DMS153 treated with DMSO at 0.1 percent for 48 hours (cell line): ENCODE results near the gene AQR.
"Not testable (repeated sequence)": the region's sequence is repeated elsewhere in the genome, so short reads cannot be mapped to it uniquely, and the experiment has no call there.

Source experiments
- DNase-seq: peaks from one replicate; lab custom pipeline; 2025; ENCODE audit not compliant: unreplicated experiment; lab: John Stamatoyannopoulos, UW

The AQR gene

GRCh38 chr15:34969340-34970097, at the start of gene AQR:
AQR (minus strand) TSS chr15:34969742; CDS start chr15:34969613, 129 bp downstream.
- peak; percentile 37 for DNase-seq

GRCh38 chr15:35014241-35014640, 44.7 kb upstream of the AQR start:
- DNase-seq, result no peak

DNA sequence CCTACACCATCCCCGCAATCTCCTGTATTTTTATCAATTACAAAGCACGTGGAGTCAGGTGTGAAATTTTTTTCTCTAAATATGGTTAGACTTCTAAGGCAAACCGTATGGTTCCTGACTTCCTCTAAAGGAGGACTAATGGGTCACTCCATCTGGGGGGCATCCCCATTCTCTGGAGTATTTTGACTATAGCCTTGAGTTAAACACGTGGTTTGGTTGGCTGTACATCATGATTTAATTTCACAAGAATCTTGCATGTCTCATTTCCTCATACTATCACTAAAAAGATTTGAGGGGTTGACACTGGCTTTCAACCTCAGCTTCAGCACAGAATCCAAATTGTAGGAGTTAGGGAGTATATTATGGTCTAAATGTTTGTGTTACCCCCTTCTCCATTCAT, 43.8 kb upstream of the AQR start:
- DNase-seq, result no peak

GRCh38 chr15:35007397-35007796, 37.9 kb upstream of the AQR start:
- DNase-seq, result no peak

- DNase-seq, result no peak
These were observed 36.4 kb upstream of the AQR start for GRCh38 chr15:35005933-35006332.

DNA sequence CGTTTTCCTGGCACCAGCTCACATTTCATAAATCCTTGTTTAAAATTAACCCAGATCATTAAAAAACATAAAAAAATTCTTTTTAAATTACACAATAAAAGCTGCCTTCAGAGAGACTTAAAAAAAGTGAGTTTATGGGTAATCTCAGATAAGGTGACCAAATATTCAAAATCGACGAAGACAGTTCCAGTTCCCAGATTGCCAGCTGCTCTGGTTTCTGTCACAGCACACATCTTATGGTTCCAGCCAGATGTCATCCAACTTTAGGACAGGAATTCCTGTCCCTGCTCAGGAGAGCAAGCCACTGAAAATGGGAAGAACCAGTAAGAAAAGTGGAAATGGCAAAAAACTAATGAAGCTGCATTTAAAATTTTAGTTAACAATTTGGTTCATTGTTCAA, 34.4 kb upstream of the AQR start:
- no peak for DNase-seq

GRCh38 chr15:35000511-35000910, 31.0 kb upstream of the AQR start:
- no peak for DNase-seq

GRCh38 chr15:34999906-35000305, 30.4 kb upstream of the AQR start:
- no peak for DNase-seq

GRCh38 chr15:34994925-34995324, 25.4 kb upstream of the AQR start:
- no peak for DNase-seq

GRCh38 chr15:34993877-34994276, 24.3 kb upstream of the AQR start:
- DNase-seq, result no peak

GRCh38 chr15:34993412-34993811, 23.9 kb upstream of the AQR start:
- no peak for DNase-seq

- DNase-seq, result no peak
These were observed 18.7 kb upstream of the AQR start, which contains the start of gene ZNF770 for GRCh38 chr15:34988027-34988902. ZNF770 (minus strand) TSS chr15:34988287; CDS start chr15:34983434, 4,853 bp downstream.

GRCh38 chr15:34987609-34988026, 18.1 kb upstream of the AQR start:
- no peak for DNase-seq

GRCh38 chr15:34986771-34987480, 17.4 kb upstream of the AQR start:
- no peak for DNase-seq

GRCh38 chr15:34986326-34986725, 16.8 kb upstream of the AQR start:
- no peak for DNase-seq

DNA sequence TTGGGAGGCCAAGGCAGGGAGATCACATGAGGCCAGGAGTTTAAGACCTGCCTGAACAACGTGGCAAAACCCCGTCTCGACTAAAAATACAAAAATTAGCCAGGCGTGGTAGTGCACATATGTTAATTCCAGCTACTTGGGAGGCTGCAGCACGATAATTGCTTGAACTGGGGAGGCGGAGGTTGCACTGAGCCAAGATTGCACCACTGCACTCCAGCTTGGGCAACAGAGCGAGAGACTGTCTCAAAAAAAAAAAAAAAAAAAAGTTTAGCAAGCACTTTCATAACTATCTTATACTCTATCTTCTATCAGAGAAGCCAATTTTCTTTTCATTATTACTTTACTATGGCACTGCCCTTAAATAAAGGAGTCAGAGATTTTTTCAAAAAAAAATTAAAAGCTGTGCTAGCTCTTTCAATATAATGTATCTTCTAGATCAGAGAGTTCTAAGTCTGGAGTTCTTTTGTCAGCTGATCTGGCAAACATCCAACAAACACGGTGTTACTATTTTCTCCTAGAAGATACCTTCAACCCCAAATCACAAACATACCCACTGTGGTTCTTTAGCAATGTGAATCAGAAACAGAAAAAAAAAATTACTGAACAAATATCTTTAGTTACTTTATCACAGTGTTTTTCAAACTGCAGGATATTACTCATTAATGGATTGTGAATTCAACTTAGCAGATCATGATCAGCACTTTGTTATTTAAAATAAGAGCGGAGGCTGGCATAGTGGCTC, 15.5 kb upstream of the AQR start:
- DNase-seq, result no peak

DNA sequence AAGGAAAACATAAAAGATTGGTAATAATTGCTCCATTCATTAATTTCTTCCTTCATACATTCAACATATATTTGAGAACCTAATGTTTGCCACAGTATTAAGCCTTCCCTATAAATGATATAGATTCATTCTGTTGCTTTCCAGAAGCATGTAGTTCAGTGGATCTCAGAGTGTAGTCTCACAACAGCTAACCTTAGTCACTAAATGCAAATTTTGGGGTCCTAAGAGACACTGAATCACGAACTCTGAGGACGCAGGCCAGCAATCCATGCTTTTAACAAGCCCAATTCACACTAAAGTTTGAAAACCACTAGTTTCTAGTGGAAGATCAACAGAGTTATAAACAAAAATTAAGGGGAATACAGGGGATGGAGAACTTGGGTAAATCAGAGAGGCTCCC, 7.2 kb upstream of the AQR start:
- DNase-seq, result no peak

DNA sequence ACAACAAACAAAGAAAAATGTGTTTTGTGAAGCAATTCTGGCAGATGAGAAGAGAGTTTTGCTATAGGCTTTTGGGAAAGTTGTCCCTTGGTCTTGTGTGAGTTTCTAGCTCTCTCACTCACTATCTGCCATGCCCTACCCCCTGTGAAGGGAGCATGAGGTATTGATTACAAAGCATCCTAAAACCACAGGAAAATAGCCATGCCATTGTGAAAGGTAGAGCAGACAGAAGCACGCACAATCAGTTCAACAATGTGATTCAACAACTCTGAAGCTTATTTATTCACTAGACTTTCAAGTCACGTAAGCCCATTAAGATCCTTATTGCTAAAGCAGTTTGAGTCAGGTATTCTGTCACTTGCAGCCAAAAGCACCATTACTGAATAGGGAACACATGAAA, 6.5 kb upstream of the AQR start:
- DNase-seq, result no peak

GRCh38 chr15:34973512-34973911, 4.0 kb upstream of the AQR start:
- DNase-seq, result no peak

- not testable (repeated sequence) for DNase-seq
These were observed 629 bp upstream of the AQR start for GRCh38 chr15:34970098-34970643.
